HuH-7.5 (cell line): ENCODE measurements around the gene BTD.

ENCODE experiments used
- DNase-seq: peaks from one replicate; pipeline ENCODE4 v3.0.0; 2011; ENCODE audit warnings: low spot score

BTD gene

DNA sequence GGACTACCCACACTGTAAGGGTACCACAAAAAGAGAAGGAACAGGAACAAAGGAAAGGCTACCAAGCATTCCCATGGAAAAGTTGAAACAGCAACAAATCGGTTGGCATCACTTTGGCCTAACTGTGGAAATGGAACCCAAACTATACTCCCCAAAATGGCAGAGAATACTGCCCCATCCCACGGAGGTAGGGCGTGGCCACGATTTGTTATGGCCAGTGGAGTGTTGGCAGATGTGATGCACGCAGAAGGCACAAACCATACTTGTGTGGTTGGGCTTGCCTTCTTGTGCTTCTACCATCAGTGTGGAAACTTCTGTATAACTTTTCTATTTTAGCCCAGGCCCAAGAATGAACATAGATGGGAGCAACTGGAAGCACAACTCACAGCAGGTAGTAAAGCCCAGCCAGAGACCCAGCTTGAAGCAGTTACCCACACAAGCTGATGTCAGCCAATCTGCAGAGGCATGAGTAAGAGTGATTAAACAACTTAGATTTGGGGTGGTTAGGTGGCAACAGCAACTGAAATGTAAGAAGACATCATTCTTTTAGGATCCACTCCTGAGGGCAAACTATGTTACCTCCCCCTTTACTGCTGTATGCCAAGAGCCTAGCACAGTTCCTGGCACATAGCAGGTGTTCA lies 64.1 kb downstream of the BTD start:
- no peak for DNase-seq

GRCh38 chr3:15666277-15666676 lies 64.7 kb downstream of the BTD start:
- no peak for DNase-seq

DNA sequence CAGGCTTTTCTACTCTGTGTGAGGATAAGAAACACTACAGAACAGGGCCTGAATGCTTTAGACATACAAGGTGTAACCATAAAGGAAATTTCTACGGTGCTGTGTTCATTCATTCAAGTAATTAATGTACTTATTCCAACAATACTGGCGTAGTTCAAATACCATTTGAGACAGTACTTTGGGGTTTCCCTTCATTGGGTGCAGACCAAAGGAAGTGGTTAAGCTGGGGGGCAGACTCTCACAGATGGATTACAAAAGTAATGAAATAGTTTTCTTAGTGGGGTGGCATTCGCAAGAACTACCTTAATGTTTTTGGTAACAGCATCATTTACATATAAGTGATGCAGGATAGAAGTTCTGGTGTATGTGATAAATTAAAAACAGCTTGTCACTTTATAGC lies 65.9 kb downstream of the BTD start:
- no peak for DNase-seq

DNA sequence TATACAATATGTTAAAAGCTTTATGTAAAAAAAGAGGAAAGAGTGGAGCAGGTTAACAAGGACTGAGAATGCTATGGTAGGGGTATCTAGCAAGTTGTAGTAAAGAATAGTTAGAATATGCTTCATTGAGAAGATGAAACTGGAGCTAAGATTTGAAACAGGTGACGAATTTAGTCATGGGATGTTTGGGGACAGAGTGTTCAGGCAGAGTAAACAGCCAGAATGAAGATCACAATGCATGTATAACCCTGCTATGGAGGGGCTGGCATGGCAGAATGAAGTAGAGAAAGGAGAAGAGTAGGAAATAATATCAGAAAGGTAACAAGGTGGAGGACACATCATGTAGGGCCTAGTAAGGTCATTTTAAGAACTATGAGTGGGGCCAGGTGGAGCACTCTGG lies 72.0 kb downstream of the BTD start:
- no peak for DNase-seq

DNA sequence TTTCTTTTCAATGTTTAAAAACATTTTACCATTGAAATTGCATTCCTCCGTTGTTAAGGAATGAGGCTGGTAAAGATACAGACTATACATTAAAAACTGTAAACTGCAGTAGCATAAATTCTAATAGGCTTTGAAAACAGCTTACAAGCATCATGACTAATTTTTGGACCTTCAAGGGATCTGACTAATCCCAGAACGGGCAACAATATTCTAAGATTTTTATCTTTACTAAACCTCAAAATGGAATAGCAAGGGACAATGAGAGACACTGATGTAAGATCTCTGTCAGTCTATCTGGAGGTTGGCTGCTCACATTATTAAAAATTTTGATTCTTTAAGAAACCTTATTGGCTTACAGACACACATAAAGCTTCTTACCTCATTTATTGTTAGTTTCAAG lies 74.7 kb downstream of the BTD start:
- no peak for DNase-seq

- no peak for DNase-seq
Measured at GRCh38 chr3:15679306-15679705, 77.8 kb downstream of the BTD start.

DNA sequence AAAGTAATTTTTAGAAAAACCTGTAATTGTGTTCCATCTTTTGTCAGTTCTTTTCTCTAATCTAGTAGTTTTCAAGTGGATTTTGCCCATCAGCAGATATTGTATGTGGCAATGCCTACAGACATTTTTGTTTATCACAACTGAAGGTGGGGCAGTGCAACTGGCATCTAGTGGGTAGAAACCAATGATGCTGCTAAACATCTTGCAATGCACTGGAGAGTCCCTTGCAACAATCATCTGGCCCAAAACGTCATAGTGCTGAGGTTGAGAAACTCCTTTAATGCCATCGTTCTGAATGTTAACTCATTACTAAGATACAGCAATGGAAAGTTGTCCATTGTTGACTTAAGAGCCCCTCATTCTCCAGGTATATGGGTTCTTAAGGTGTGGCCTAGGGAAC lies 80.1 kb downstream of the BTD start:
- DNase-seq: no peak

DNA sequence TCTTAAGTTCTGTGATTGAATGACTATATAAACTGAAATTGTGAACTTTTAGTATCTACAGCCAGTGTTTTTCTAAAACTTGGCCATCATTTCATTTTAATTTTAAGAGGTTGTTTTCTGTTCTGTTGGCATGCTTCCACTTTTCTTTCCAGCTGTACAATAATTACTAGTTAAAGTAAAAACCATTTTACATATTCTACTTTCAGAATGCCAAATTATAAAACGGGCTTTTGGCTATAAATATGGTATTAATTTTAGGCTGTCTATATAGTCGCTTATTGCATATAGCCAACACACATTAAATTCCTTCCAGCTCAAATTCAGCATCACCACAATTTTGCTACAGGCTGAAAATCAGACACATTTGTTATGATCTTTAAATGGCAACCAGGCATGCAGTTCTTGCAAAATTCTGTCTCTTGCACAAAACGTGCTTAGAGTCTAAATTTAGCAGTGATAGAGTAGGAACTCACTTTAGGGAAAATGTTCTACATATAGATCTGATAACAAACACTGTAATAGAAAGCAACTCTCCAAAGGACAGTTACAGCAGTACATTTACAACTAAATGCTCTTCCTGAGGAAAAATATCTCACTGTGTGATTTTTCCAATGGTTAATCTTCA lies 81.1 kb downstream of the BTD start:
- no peak for DNase-seq

GRCh38 chr3:15683253-15683652 lies 81.7 kb downstream of the BTD start:
- DNase-seq: no peak

DNA sequence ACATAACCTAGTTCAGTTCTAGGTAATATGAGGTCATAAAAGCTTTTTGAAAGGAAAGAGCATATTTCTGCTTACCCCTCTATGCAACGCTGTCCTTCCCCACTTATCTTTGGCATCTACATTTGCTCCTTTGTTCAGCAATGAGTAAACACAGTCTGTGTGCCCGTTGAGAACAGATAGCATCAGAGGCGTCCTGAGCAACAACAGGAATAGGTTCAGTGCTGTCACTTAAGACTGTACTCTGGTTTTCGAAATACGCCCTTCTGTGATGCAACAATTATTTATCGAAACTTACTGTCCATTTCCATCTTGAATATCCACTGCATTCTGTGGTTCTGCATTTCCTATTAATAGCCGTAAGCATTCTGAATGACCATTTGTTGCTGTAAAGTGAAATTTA lies 84.4 kb downstream of the BTD start:
- peak; percentile 18 for DNase-seq

GRCh38 chr3:15690230-15690629 lies 88.7 kb downstream of the BTD start:
- no peak for DNase-seq

GRCh38 chr3:15690748-15691147 lies 89.2 kb downstream of the BTD start:
- DNase-seq: no peak

DNA sequence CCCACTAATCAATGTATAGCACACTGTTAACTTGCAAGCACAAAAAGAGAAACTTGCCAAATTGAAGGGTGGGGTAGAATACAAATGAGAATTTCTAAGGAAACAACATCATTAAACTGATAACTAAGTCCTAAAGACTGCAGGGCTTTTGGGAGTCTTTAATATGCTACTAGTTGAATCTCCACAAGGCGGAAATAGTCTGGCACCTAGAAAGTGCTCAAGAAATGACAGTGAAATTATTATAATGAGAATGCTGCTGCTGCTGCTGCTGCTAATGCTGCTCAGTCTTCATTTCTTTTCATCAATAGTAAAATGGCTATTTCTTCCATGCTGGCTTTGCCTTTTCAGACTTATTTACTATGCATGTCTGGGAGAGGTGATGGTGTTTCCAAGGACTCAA lies 91.8 kb downstream of the BTD start:
- no peak for DNase-seq

DNA sequence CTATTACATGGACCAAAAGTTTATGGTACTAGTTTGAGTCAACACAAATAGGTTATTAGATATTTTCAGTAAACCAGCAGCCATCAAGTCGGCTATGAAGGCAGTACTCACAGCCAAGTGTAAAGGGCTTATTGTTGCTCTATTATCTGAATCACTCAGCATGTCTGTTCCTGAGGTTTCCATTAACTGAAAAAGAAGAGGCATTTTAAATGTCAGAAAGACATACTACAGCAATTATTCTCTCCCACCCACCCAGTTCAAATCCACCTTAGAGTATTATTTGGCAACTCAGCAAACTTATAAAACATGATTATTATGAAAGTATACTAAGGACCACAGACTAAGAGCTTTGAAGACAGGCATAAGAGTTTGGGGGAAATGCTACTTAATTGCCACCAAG lies 93.1 kb downstream of the BTD start:
- DNase-seq: no peak
